Loucy (cell line): ENCODE results near the gene KRTCAP2.

ENCODE experiments used
- EZH2phosphoT487 ChIP-seq: fragments of 200-600 bp; IDR thresholded peaks from 2 replicates; pipeline ENCODE4 v1.6.1; 2018; ENCODE audit warnings: antibody characterized with exemption, mild to moderate bottlenecking, moderate library complexity, borderline replicate concordance
- TF ChIP-seq, protein P1 (sequence below): fragments of 200-600 bp; sonication (generic); conservative IDR thresholded peaks from 2 replicates; pipeline ENCODE4 v1.5.1; 2014; ENCODE audit warnings: mild to moderate bottlenecking, antibody characterized with exemption, low read length

- TF ChIP-seq, protein P1, sequence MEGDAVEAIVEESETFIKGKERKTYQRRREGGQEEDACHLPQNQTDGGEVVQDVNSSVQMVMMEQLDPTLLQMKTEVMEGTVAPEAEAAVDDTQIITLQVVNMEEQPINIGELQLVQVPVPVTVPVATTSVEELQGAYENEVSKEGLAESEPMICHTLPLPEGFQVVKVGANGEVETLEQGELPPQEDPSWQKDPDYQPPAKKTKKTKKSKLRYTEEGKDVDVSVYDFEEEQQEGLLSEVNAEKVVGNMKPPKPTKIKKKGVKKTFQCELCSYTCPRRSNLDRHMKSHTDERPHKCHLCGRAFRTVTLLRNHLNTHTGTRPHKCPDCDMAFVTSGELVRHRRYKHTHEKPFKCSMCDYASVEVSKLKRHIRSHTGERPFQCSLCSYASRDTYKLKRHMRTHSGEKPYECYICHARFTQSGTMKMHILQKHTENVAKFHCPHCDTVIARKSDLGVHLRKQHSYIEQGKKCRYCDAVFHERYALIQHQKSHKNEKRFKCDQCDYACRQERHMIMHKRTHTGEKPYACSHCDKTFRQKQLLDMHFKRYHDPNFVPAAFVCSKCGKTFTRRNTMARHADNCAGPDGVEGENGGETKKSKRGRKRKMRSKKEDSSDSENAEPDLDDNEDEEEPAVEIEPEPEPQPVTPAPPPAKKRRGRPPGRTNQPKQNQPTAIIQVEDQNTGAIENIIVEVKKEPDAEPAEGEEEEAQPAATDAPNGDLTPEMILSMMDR, result no peak
- TF ChIP-seq EZH2phosphoT487, result no peak
Measured at GRCh38 chr1:155202731-155203515, 29.8 kb upstream of the KRTCAP2 start.
